Fibroblast of lung (primary cell): Measurements from ENCODE around the gene PDE11A.

ENCODE experiments used
- CTCF ChIP-seq, 2 donors: IDR thresholded peaks in 1 of 2; conservative IDR thresholded peaks in 1 of 2; 1 replicate in 1 of 2; 2 replicates in 1 of 2; pipeline ENCODE4 v1.5.1; 2011 to 2012; ENCODE audit warnings: low read length in 2 of 2, control low read depth in 1 of 2, inconsistent platforms in 1 of 2, low read depth in 1 of 2, mild to moderate bottlenecking in 1 of 2
- EZH2 ChIP-seq: IDR thresholded peaks from 2 replicates; pipeline ENCODE4 v1.5.1; 2012; ENCODE audit warnings: low read length, control low read depth, mild to moderate bottlenecking; ENCODE audit errors: missing control alignments

DNA sequence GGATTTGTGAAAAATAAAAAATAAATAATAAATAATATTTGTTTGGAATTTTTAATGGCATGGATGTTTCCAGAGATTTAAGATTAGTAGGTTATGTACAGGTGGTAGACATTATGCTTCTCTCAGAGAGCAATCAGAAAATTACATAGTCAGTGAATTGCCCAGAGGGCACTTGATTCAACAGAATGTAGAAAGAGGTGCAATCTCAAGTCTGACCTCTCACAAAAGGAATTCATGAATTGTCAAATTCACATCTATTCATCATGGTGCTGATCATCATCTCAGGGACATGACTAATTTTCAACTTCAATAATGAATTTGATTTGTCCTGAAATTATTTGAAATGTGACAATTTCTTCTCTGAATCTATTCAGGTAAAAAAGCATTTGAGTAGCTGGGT, 172.5 kb downstream of the PDE11A start:
- TF ChIP-seq CTCF (conservative IDR thresholded peaks at IDR 0.05 in 1 of 2, IDR thresholded peaks at IDR 0.05 in 1 of 2; ENCODE audit: low read depth in 1 of 2, low read length in 2 of 2) (no peak), EZH2 (no peak)
